ENCODE results near the gene INAVA. TPM values are rescaled to one million over a fixed set of nuclear protein-coding genes. Genes with fewer than 3 reads are reported as not detected.

The INAVA gene
- total RNA-seq, 1 experiment from 2014 or later = 36.8 TPM

DNA sequence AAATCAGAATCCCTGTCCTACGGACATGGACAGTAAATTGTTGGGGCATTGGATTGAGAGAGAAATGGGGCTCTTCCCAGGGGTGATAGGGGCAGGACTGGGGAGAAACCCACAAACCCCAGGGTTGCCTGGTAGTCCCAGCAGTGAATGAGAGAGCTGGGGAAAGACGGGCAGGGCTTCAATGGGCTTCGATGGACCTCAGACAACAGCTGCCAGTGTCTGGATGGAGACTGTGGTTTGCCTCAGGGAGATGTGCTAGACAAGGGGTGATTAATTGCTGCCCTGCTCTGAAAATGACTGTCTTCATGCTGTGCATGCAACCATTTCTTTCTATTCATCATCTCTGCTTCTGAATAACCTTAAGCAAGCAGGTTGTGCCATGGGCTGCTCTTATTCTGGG, 14.5 kb upstream of the INAVA start:
- no peaks in the 10 kb centered on the region for H3K9me3 Mint-ChIP-seq
- no peak overlapping the region for H2BK15ac ChIP-seq (ENCODE audit: low read depth, low read length)
- no peak overlapping the region for H2AK5ac ChIP-seq (ENCODE audit: insufficient read length, low read length)
- H2BK120ac ChIP-seq (ENCODE audit: low read depth, low read length, poor library complexity, severe bottlenecking) = no peak overlapping the region
- no peak overlapping the region for H2AFZ ChIP-seq (ENCODE audit: low read length)
- no peaks in the 10 kb centered on the region for H4K20me1 ChIP-seq (ENCODE audit: control insufficient read depth, insufficient read depth, insufficient read length)
- TF ChIP-seq, protein P1, sequence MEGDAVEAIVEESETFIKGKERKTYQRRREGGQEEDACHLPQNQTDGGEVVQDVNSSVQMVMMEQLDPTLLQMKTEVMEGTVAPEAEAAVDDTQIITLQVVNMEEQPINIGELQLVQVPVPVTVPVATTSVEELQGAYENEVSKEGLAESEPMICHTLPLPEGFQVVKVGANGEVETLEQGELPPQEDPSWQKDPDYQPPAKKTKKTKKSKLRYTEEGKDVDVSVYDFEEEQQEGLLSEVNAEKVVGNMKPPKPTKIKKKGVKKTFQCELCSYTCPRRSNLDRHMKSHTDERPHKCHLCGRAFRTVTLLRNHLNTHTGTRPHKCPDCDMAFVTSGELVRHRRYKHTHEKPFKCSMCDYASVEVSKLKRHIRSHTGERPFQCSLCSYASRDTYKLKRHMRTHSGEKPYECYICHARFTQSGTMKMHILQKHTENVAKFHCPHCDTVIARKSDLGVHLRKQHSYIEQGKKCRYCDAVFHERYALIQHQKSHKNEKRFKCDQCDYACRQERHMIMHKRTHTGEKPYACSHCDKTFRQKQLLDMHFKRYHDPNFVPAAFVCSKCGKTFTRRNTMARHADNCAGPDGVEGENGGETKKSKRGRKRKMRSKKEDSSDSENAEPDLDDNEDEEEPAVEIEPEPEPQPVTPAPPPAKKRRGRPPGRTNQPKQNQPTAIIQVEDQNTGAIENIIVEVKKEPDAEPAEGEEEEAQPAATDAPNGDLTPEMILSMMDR (conservative IDR thresholded peaks at IDR 0.05) = no peak
- H3K4me3 Mint-ChIP-seq = no peak overlapping the region
- no peak overlapping the region for H3K9ac ChIP-seq (ENCODE audit: extremely low read depth, insufficient read length, low read length)
- no peaks in the 10 kb centered on the region for H3K9me3 ChIP-seq (ENCODE audit: control insufficient read depth, low read depth, low read length)
- no peaks in the 10 kb centered on the region for H3K27me3 ChIP-seq (ENCODE audit: insufficient read depth, low read length)
- H3K4me1 ChIP-seq (ENCODE audit: insufficient read depth, low read length) = peaks cover 4% of the 10 kb centered on the region
- H3K4me1 Mint-ChIP-seq = peaks cover 17 to 21% of the 10 kb centered on the region in 2 experiments
- H3K79me1 ChIP-seq (ENCODE audit: insufficient read depth, low read depth, low read length, poor library complexity, severe bottlenecking) = no peaks in the 10 kb centered on the region
- H3K23ac ChIP-seq (ENCODE audit: insufficient read length, low read depth, low read length) = no peak overlapping the region
- H3K14ac ChIP-seq (ENCODE audit: insufficient read depth, low read length) = no peak overlapping the region
- WGBS (ENCODE audit: extremely low coverage, insufficient read length, low lambda C conversion rate) = no CpG with 5 or more reads among the region's 3 CpGs
- no peak overlapping the region for H2BK20ac ChIP-seq (ENCODE audit: low read depth, low read length, poor library complexity, severe bottlenecking)
- H3K27ac ChIP-seq (ENCODE audit: insufficient read length, low read depth, low read length) = no peak overlapping the region
- H3K36me3 Mint-ChIP-seq (ENCODE audit: insufficient read depth in 1 of 3, low read depth in 3 of 3) = no peaks in the 10 kb centered on the region
- H4K8ac ChIP-seq (replicated peaks; ENCODE audit: insufficient read length, low read depth, low read length) = no peak overlapping the region
- H3T11ph ChIP-seq (ENCODE audit: low read length) = no peak overlapping the region
- H3K4me2 ChIP-seq (ENCODE audit: insufficient read depth, insufficient read length, low read length) = no peak overlapping the region
- no peaks in the 10 kb centered on the region for H3K27me3 Mint-ChIP-seq (ENCODE audit: low read depth)
- H3K18ac ChIP-seq (ENCODE audit: insufficient read length, low read depth, low read length) = no peak overlapping the region
- no peak overlapping the region for H2BK12ac ChIP-seq (ENCODE audit: insufficient read length, low read depth, low read length)
- DNase-seq = no peak
- no peaks in the 10 kb centered on the region for H3K79me2 ChIP-seq (ENCODE audit: insufficient read depth, low read length)
- H4K5ac ChIP-seq (ENCODE audit: insufficient read length, low read depth, low read length) = no peak overlapping the region
- no peaks in the 10 kb centered on the region for H3K23me2 ChIP-seq (ENCODE audit: insufficient read length, low read depth, low read length, poor library complexity, severe bottlenecking)
- H3K27ac Mint-ChIP-seq = no peak overlapping the region; a peak in 1 of 7 replicates
- no peak overlapping the region for H3K4ac ChIP-seq (ENCODE audit: low read depth, low read length)
- H2BK5ac ChIP-seq (ENCODE audit: insufficient read length, low read length) = no peak overlapping the region
- no peak overlapping the region for H4K91ac ChIP-seq (ENCODE audit: insufficient read length, low read depth, low read length)
- no peak overlapping the region for H3K56ac ChIP-seq (ENCODE audit: insufficient read length, low read depth, low read length)

Data from H9 (cell line).